GM12873 (cell line): ENCODE results near the gene DNAJC15.

Experiments
- CTCF ChIP-seq: IDR thresholded peaks from 2 replicates; pipeline ENCODE4 v1.5.1; 2012; ENCODE audit warnings: low read depth, mild to moderate bottlenecking, moderate library complexity, low read length, control low read depth; ENCODE audit not compliant: insufficient read depth; ENCODE audit errors: missing control alignments

The DNAJC15 gene

GRCh38 chr13:42985312-42986175 is 37.8 kb upstream of the DNAJC15 start:
- TF ChIP-seq CTCF = no peak

GRCh38 chr13:42986176-42986574 is 37.2 kb upstream of the DNAJC15 start:
- TF ChIP-seq CTCF = no peak

DNA sequence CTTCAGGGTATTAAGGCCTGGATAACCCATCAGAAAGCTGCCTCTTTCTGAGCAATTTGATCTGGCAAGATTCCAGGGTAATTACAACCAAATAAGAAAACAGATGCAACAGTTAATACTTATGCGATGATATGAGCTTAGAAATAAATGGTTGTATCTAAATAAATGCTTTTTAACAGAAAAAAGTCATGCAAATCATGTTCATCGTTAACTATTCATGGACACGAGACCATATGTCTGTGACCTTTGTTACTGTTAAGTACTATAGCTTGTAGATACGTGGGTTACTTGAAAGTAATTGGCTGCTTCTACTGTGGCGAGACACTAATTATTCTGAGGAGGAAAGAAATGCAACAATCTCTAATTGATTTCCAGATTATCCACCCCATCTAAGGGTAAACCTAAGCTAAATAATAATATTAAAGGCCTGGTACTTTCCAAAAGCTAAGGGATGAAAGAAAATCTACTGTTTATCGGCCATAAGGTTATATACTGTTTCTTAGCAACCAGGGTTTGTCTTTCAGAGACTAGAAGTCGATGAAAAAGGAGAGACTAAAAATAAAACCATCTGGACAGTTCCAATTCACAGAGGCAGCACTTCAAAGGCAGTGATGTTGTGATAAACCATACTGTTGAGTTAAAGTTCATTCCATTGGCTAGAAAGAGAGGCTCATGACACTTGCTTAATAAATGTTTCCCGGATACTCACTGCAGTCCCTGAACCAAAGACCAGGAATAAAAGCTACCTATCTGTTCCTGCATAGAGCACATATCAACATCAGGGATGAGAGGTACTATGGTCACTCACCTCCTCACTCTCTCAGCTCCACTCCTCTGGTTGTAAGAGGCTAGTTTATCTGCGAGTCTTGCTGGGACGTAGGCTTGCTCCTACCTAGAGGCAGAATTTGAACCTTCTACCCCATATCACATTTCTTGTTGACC is 32.8 kb upstream of the DNAJC15 start:
- TF ChIP-seq CTCF = no peak

- no peak for TF ChIP-seq CTCF
Measured at GRCh38 chr13:42991898-42992763, 31.3 kb upstream of the DNAJC15 start, which contains the start of gene EPSTI1. Gene EPSTI1 (minus strand): TSS chr13:42992241. CDS start chr13:42992165, 76 bp downstream.

GRCh38 chr13:42992764-42993122 is 30.6 kb upstream of the DNAJC15 start:
- TF ChIP-seq CTCF = no peak

DNA sequence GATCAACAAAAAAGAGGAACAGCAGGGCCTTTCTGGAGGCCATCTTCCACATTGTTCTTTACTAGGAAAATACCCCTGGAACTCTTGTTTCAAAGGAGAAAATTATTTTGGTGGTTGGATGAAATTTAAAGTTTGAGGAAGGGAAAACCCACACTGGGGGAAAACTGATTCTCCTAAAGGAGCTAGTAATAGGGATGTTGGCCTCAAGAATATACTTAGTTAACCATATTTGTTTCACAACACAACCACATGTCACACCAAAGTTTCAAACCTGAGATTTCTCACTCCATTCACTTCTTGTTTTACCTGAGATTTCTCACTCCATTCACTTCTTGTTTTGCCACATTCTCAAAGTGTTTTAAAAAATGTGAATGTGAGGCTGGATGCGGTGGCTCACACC is 28.5 kb upstream of the DNAJC15 start:
- TF ChIP-seq CTCF = no peak

DNA sequence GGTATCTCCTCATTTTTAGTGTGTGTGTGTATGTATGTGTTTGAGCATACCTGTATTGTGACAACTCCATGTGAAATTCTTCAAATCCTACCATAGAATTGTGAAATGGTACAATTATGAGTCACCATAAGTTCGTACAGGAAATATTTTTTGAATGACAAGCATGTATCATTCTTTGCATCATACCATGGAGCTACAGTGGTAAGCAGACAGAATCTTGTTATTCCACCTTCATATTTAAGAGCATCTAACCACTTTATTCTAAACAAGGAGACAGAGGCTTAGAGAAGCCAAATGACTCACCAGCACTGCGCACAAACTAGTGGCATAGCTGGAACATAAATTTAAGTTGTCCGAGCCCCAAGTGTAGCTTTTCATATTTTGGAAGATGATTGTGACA is 26.8 kb upstream of the DNAJC15 start:
- no peak for TF ChIP-seq CTCF
